NCI-H2029 treated with DMSO at 0.1 percent for 48 hours (cell line): ENCODE measurements around the gene VPS11.
"Not testable (repeated sequence)": the region's sequence is repeated elsewhere in the genome, so short reads cannot be mapped to it uniquely, and the experiment has no call there.

Source experiments
- DNase-seq: peaks from one replicate; lab custom pipeline; 2025; lab: John Stamatoyannopoulos, UW

The VPS11 gene

GRCh38 chr11:119067371-119068222 is at the start of gene VPS11:
TSS of gene VPS11 (plus strand) at chr11:119067818. CDS start at chr11:119067824, 6 bp downstream.
- DNase-seq, result peak; percentile 73

GRCh38 chr11:119018074-119018938 is 49.3 kb upstream of the VPS11 start, which contains the start of the genes RPS25 and TRAPPC4:
TSS of gene RPS25 (minus strand) at chr11:119018343. CDS start at chr11:119018284, 59 bp downstream.
TSS of gene TRAPPC4 (plus strand) at chr11:119018766. CDS start at chr11:119018796, 30 bp downstream.
- peak; percentile 93 for DNase-seq

- no peak for DNase-seq
Observed at GRCh38 chr11:119019996-119020395, 47.6 kb upstream of the VPS11 start.

- no peak for DNase-seq
Observed at GRCh38 chr11:119021631-119022030, 46.0 kb upstream of the VPS11 start.

GRCh38 chr11:119023741-119024140 is 43.9 kb upstream of the VPS11 start:
- DNase-seq, result no peak

GRCh38 chr11:119024430-119025098 is 43.1 kb upstream of the VPS11 start:
- no peak for DNase-seq

GRCh38 chr11:119025099-119025473 is 42.5 kb upstream of the VPS11 start:
- no peak for DNase-seq

GRCh38 chr11:119025541-119025940 is 42.1 kb upstream of the VPS11 start:
- no peak for DNase-seq

GRCh38 chr11:119025978-119026766 is 41.4 kb upstream of the VPS11 start:
- no peak for DNase-seq

GRCh38 chr11:119026970-119027369 is 40.6 kb upstream of the VPS11 start:
- DNase-seq, result no peak

- no peak for DNase-seq
Observed at GRCh38 chr11:119027561-119028345, 39.9 kb upstream of the VPS11 start.

GRCh38 chr11:119028346-119029068 is 39.1 kb upstream of the VPS11 start:
- DNase-seq, result no peak

- DNase-seq, result no peak
Observed at GRCh38 chr11:119029069-119029339, 38.6 kb upstream of the VPS11 start.

GRCh38 chr11:119029340-119030028 is 38.1 kb upstream of the VPS11 start:
- no peak for DNase-seq

GRCh38 chr11:119030029-119030328 is 37.6 kb upstream of the VPS11 start:
- DNase-seq, result no peak

- peak; percentile 78 for DNase-seq
Observed at GRCh38 chr11:119030329-119031047, 37.1 kb upstream of the VPS11 start, which contains the start of gene SLC37A4. TSS of gene SLC37A4 (minus strand) at chr11:119030877.

- no peak for DNase-seq
Observed at GRCh38 chr11:119031912-119032280, 35.7 kb upstream of the VPS11 start.

- not testable (repeated sequence) for DNase-seq
Observed at GRCh38 chr11:119033421-119033820, 34.2 kb upstream of the VPS11 start.

- no peak for DNase-seq
Observed at GRCh38 chr11:119034813-119035212, 32.8 kb upstream of the VPS11 start.
